Left kidney (tissue), 8 donors: ENCODE data around the gene PLGLB1. TPM values are rescaled to one million over a fixed set of nuclear protein-coding genes. Genes with fewer than 3 reads are reported as not detected.
"Not testable (repeated sequence)": the region's sequence is repeated elsewhere in the genome, so short reads cannot be mapped to it uniquely, and the experiment has no call there.

ENCODE experiments used
- DNase-seq: peaks from one replicate; pipeline ENCODE4 v3.0.0-alpha.2; 2013
- long read RNA-seq, 8 donors: transcript quantifications; one replicate each; lab custom pipeline, GENCODE V29; 2026
- polyA plus RNA-seq: library from polyadenylated mRNA; unstranded; fragments of 120-200 nt; gene quantifications from one replicate; pipeline ENCODE4 v1.2.1, GENCODE V29; 2013; ENCODE audit not compliant: insufficient read length

The PLGLB1 gene
- polyA plus RNA-seq, result 27.6 TPM
- long read RNA-seq, donor 1, result 0 reads
- long read RNA-seq, donor 2, result 0 reads
- long read RNA-seq, donor 3, partial matches to known transcripts, result 0 of 2 reads
- long read RNA-seq, donor 3, other reads (novel, unspliced or antisense), result 0 of 2 reads
- long read RNA-seq, donor 4, result 0 reads
- long read RNA-seq, donor 5, partial matches to known transcripts, result 0 of 2 reads
- long read RNA-seq, donor 5, other reads (novel, unspliced or antisense), result 0 of 2 reads
- long read RNA-seq, donor 6, result 0 reads
- long read RNA-seq, donor 7, partial matches to known transcripts, result 8 of 8 reads
- long read RNA-seq, donor 7, other reads (novel, unspliced or antisense), result 0 of 8 reads
- long read RNA-seq, donor 8, result 0 reads

- not testable (repeated sequence) for DNase-seq
Measured at GRCh38 chr2:87021744-87022143, at the start of gene PLGLB1. Gene PLGLB1 (minus strand): TSS chr2:87021844. CDS start chr2:87021783, 61 bp downstream.

DNA sequence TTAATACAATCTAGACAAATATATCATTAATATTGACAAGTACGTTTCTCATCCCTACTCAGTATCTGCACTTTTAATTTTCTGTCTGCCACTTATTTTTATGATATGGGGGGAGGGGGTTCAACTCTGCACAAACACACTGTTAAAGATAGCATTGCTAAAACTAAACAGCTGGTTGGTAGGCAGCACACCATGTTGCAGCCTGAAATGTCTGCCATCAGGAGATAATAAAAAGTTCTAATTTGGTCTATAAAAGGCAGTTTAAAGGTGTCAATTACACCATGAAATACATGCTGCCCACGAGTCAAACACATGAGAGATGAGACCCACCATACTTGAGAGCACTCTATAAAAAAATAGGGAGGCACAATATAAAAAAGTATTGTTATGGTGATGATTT, 42.7 kb upstream of the PLGLB1 start:
- DNase-seq, result not testable (repeated sequence)

DNA sequence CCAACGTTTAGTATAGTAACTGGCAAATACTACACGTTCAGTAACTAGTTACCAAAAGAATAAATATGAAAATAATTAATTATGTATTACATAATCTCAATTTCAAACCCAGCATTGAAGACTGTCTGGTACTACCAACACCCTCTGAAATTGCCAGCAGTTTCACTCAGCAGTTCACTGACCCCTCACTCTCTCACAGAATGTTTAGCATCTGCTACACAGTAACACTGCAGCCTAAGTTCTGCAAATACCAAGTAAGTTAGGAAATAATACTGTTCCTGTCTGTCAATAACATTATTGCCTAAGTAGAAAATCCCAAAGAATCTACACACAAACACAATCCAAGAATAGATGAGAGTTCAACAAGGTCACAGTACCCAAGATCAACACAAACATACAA, 41.8 kb upstream of the PLGLB1 start:
- DNase-seq, result not testable (repeated sequence)

DNA sequence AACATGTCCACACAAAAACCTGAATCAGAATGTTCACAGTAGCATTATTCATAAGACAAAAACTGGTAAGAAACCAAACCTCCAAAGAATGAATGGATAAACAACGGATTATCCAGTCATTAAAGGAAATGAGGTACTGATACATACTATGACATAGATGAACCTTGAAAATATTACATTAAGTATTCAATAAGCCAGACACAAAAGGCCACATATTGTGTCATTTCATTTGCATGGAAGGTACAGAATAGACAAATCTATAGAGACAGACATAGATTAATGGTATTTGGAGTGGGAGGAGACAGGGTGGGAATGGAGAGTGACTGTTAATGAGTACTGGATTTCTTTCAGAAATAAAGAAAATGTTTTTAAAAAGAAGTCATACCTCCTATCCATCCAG, 39.9 kb upstream of the PLGLB1 start:
- DNase-seq, result not testable (repeated sequence)

DNA sequence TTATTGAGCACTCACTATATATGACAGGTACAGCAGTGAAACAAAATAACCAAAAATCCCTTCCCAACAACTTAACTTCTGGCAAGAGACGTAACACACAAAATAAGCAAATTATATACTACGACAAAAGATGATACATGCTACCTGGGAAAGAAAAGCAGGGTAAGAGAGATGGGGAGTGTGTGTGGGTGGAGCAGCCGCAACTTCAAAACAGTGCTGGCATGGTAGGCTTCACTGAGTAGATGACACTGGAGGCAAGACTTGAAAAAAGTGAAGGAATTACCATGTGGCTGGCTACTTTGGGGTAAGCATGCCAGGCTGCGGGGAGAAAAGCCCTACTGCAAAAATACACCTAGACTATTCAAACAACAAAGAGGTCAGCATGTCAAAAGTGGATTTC, 36.0 kb upstream of the PLGLB1 start:
- not testable (repeated sequence) for DNase-seq

DNA sequence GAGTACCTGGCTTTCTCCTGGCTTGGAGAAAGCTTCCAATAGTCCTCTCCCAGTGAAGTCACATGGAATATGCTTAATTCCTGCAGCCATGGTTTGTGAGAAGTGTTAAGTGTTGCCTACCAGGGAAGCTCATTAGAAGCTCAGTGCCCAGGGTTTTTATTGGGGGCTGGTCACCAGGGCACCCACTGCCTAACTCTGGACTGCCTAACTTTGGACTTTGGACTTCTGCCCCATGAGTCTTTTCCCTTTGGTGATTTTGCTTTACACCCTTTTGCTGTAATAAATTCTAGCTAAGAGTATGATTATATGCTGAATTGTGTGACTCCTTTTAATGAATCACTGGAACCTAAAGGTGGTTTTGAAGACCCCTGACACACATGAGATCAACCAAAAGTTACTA, 35.2 kb upstream of the PLGLB1 start:
- DNase-seq, result not testable (repeated sequence)

GRCh38 chr2:87056435-87056834, 34.8 kb upstream of the PLGLB1 start:
- not testable (repeated sequence) for DNase-seq

- DNase-seq, result not testable (repeated sequence)
Measured at GRCh38 chr2:87054375-87054774, 32.7 kb upstream of the PLGLB1 start.

DNA sequence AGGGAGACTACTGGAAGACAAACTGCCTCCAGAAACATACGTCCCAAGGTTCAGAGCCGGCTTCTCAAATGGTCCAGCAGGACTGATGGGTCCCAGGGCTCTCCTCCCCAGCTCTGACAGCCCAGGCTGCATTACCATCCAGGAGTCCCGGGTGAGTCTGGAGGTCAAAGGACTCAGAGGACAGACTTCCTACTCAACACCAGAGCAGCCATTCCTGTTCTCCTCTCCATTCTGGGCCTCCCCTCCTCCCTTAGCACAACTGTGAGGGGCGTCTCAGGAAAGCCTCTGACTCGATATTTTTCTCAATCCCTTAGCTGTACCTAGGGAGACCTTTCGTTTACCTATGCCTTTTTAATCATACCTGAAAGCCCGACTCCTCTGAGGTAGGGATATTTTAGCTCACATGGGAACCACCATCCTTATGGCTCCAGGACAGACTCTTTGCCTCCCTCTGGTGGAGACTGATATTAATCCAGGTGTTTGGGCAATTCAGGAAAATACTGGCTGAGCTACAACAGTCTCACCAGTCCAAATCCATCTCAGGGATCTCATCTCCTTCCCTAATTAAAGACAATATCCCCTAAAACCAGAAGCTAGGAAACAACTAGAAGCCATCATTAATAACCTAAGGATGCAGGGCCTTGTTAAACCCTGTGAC, 19.8 kb upstream of the PLGLB1 start:
- not testable (repeated sequence) for DNase-seq

DNA sequence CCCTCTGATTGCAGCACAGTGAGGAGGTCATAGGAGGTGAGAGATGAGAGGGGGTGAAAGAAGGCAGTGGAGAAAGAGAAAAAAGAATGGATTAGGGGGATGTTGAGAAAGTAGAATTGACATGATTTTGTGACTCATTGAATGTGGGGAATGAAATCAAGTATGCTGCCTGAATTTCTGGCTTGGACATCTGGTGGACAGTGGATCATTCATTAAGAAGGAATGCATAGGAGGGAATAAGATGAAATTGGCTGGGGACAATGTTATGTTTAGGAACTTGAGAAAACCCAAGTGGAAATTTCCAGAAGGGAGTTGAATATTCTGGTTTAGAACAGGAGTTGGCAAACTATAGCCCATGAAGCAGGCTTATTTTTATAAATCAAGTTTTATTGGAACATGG, 7.0 kb upstream of the PLGLB1 start:
- DNase-seq, result not testable (repeated sequence)

DNA sequence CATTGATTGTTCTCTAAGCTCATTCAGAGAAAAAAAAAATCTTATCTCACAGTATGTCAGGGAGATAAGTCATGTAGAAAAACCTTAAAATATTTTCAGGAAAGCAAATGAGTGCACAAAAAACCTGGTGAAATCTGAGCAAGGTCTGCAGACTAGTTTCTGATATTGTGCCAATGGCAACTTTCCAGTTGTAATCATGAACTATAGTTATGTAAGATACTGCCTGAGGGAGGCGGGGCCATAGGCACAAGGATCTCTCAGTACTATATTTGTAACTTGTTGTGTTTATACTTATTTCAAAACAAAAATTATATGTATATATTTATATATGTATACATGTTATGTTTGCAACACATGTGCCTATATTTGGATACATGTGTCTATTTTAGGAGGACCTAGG, 5.2 kb upstream of the PLGLB1 start:
- DNase-seq, result not testable (repeated sequence)

DNA sequence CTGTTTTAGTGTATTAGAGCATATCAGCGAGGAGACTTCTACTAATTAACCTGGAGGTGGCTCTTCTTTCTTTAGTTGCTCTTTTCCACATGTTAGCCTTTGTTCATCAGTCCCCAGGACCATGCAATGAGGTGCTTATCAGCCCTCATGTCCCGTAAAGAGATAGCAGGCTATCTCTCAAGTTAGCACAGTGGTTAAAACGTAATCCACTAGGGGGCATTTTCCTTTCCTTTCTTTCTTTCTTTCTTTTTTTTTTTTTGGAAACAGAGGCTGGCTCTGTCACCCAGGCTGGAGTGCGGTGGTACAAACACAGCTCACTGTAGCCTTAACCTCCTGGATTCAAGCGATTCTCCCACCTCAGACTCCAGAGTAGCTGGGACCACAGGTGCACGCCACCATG, 4.3 kb upstream of the PLGLB1 start:
- DNase-seq, result not testable (repeated sequence)

- DNase-seq, result not testable (repeated sequence)
Measured at GRCh38 chr2:87023988-87024615, 2.5 kb upstream of the PLGLB1 start.

GRCh38 chr2:87021043-87021442, 601 bp downstream of the PLGLB1 start:
- DNase-seq, result not testable (repeated sequence)

- DNase-seq, result not testable (repeated sequence)
Measured at GRCh38 chr2:87019053-87019452, 2.6 kb downstream of the PLGLB1 start.

DNA sequence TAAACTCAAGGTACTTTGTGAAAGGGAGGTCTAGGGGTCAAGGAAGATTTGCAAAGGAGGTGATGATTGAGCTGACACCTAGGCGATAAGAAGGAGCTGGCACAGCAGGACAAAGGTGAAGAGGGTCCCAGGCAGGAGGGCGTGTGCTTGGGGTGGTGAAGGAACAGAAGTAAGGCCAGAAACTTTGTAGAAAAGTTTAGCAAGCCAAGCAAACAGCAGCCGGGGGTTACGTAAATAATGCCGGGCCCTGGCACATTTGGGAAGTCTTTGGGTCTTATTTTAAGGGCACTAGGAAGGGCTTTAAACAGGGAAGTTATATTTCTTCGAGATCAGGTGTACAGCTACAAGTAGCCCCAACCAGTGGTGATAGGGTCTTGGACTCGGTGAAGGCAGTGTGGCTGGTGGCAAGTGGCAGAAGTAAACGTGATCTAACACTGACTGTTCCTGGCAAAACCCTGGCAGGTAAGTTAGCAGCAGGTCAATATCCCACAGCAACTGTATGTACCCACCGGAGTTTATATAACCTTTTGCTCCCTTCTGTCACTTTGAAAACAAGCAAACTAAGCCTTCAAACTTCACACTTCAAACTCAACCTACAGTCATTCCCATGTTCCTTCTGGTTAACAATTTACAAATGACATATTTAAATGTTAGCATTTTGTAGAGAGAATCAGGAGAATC, 7.0 kb downstream of the PLGLB1 start:
- DNase-seq, result not testable (repeated sequence)

GRCh38 chr2:87004398-87004797, 17.2 kb downstream of the PLGLB1 start:
- not testable (repeated sequence) for DNase-seq

Other genes with a start within 250 kb of the PLGLB1 start
- gene CD8A, start 230.9 kb downstream of the PLGLB1 start, polyA plus RNA-seq, result 0.25 TPM
- gene CD8B, start 160.0 kb downstream of the PLGLB1 start, polyA plus RNA-seq, result 0.88 TPM
- 6.5 TPM for gene RGPD1, start 79.7 kb downstream of the PLGLB1 start, polyA plus RNA-seq